Measurements from ENCODE around the gene TMEM185A.

DNA sequence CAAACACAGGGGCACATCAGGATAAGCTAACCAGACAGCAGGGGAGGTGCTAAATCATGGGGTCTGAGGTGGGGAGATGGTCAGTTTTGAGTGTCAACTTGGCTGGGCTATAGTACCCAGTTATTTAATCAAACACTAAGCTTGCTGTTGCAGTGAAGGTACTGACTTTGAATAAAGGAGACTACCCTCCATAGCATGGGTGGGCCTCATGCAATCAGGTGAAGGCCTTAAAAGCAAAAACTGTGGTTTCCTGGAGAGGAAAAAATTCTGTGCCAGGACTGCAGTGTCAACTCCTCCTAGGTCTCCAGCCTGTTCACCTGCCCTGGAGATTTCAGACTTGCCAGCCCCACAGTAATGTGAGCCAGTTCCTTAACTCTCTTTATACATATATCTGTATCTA is 23.9 kb downstream of the TMEM185A start:
- TF ChIP-seq, protein P1, sequence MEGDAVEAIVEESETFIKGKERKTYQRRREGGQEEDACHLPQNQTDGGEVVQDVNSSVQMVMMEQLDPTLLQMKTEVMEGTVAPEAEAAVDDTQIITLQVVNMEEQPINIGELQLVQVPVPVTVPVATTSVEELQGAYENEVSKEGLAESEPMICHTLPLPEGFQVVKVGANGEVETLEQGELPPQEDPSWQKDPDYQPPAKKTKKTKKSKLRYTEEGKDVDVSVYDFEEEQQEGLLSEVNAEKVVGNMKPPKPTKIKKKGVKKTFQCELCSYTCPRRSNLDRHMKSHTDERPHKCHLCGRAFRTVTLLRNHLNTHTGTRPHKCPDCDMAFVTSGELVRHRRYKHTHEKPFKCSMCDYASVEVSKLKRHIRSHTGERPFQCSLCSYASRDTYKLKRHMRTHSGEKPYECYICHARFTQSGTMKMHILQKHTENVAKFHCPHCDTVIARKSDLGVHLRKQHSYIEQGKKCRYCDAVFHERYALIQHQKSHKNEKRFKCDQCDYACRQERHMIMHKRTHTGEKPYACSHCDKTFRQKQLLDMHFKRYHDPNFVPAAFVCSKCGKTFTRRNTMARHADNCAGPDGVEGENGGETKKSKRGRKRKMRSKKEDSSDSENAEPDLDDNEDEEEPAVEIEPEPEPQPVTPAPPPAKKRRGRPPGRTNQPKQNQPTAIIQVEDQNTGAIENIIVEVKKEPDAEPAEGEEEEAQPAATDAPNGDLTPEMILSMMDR (IDR thresholded peaks at IDR 0.05): no peak
- no peak for TF ChIP-seq POLR2A (IDR thresholded peaks at IDR 0.05)
